SW 1271 (cell line): ENCODE data around the gene BLID.

Source experiments
- DNase-seq, 2 experiments: peaks; one replicate each; lab custom pipeline; 2025; lab: John Stamatoyannopoulos, UW

BLID gene, protein sequence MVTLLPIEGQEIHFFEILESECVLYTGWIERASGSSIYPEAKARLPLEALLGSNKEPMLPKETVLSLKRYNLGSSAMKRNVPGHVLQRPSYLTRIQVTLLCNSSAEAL

DNA sequence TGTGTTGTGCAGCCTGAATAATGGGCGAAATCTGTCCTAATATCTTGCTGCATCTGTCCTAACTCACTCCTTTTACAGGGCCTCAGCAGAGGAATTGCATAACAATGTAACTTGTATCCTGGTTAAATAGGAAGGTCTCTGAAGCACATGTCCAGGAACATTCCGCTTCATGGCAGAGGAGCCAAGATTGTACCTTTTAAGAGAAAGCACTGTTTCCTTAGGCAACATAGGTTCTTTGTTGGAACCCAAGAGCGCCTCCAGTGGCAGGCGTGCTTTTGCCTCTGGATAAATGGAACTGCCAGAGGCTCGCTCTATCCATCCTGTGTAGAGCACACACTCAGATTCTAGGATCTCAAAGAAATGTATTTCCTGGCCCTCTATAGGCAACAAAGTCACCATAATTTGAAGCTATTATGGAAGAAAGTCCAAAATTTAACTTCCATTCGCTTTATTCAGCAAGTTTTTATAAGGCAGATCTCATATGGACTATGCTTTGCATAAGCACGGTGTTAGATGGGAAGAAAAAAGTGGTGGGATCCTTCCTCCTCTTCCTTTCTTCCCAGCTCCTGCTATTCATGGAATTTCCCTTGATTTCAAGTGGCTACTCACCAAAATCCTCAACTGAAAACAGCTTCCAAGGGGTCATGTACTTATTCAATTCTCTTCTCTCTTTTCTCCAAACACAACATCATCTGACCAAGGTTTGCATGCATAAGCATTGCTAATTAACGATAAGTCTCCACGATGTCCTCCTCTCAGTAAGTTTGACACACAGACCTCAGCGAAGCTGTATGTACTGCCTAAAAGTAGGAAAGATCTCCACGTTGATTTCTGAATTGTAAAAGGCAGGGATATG lies at the start of gene BLID:
TSS of gene BLID (minus strand) at position 692 of the 856 bp plus-strand sequence. CDS start at position 399, 293 bp downstream.
- no peak for DNase-seq

GRCh38 chr11:122163053-122163819 lies 47.2 kb upstream of the BLID start:
- DNase-seq, result no peak

GRCh38 chr11:122162095-122162494 lies 46.1 kb upstream of the BLID start:
- DNase-seq, result no peak

DNA sequence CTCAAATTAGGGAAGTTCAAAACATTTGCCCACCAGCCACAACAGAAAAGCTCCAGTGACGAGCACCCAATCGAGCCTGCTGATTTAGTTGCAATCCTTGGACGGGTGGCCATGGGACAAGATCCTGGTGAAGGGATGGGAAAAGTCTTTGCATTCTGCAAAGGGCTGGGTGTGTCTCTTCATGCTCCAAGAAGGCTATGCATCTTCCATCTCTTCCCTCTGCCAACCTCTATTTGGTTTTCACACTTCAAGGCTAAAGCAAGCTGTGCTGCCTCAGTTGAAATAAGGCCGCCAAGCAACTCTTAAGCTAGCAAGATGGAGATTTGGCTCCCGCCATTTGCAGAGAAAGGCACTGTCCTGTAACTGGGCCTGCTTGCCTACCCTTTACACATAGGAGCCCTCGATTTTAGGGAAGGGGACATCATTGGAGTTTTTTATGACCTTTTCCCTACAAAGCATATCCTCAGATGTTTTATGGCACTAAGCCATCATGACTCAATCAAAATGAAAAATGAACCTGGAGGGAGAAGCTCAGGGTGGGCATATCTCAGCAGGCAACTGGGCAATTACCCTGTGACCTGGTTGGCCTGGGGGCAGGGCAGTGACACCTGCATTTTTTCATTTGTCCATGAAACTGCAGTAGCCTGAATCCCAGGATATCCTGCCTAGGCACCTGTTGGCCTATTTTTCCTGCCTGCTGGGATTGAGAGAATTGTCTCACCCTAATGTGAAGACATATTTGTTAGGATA lies 45.0 kb upstream of the BLID start:
- DNase-seq, result no peak

GRCh38 chr11:122159861-122160260 lies 43.8 kb upstream of the BLID start:
- no peak for DNase-seq

DNA sequence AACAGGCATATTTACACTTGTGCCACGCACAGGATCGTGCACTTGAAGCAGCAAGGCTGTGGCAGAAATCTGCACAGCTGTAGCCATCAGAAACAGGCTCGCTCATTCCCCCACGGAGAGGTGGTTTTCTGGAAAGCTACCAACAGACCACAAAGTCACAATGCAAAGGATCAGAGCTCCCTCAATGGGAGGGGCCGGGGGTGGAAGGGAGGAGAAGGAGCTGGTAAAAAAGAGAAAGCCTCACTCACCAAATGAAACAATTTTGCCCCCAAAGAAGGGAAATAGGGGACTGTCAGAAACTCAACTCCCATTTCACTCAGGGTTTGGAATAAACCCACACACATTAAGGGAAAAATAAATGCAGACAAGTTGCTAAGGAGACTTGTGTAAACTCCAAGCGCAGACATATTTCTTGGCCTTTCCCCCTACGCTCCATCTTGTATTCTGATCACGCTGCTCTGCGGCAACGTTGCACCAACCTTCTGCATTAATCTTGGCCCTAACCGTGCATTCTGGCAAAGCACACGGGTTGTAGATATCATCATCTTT lies 43.2 kb upstream of the BLID start:
- no peak for DNase-seq

GRCh38 chr11:122158171-122158570 lies 42.2 kb upstream of the BLID start:
- DNase-seq, result no peak

GRCh38 chr11:122157653-122158161 lies 41.7 kb upstream of the BLID start:
- no peak for DNase-seq

DNA sequence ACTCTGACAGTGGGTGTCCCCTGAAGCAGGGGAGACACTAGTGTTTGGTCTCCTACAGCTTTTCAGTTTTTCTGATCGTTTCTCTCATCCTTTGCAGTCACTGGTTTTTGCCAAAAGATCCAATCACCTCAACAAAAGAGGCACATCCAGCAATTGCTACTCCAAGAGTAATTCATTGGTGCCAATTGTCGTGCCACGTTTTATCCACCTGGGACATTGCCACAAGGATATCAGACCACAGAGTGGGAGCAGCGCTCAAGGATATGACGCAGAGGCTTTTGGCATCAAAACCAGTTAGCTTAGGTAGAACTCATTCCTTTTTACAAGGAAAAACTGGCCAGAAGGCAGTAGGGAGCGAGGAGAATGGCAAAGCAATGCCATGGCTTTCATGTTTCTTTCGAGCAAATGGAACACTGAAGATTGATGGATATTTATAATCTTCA lies 40.9 kb upstream of the BLID start:
- peak in 1 of 2 experiments; percentile 26 for DNase-seq

DNA sequence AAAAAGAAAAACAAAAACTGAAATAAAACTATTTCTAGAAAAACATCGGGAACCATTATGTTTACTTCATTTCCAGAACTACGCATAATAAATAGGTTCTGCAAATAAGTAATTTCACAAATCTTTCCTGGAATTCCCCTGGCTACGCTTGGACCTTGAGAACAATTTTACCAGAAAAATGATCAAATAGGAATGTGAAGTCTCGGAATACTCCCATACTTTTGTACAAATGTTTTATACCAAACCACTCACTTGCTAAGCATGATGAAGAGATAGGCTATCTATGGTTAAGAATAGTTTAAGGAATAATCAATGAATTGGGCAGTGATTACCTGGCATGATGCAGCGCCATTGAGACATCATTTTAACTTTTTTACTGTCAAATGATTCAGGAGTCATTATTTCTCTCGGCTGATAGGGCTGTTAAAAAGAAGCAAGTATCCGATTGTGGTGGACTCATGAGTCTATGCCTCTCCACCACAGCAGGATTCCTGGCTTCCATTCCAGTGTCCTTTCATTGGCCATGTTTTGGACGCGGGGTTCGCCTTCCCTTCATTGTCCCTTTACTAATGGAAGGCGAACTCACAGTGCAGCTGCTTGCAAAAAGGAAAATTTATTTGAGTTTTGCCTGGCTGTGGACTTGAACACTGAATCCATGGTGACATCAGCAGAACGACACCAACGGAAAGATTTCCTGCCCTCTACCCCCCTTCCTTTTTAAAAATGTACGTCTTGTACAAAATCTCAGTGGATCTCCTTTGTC lies 39.9 kb upstream of the BLID start:
- DNase-seq, result no peak

- DNase-seq, result no peak
Observed at GRCh38 chr11:122154994-122155393, 39.0 kb upstream of the BLID start.

DNA sequence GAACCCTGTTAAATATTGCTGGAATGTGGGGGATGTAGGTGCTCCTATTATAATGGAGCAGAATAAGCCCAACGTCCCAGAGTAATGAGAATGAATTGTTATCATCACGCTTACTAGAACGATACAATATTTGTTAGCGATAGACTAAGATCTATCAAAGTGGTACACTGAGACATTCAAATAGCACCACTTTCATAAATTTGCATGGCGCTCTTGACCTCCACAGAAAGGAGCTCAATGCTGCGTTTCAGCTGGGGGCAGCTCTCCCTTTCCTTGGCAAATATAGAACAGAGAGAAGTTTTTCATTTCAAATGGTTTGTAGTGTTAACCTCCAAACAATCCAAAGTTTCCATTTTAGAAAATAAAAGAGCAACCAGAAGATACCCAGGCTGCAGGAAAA lies 38.2 kb upstream of the BLID start:
- no peak for DNase-seq

GRCh38 chr11:122153746-122154145 lies 37.7 kb upstream of the BLID start:
- DNase-seq, result no peak

- DNase-seq, result no peak
Observed at GRCh38 chr11:122150216-122151124, 34.5 kb upstream of the BLID start.

- no peak for DNase-seq
Observed at GRCh38 chr11:122149202-122149601, 33.2 kb upstream of the BLID start.

GRCh38 chr11:122146475-122146874 lies 30.5 kb upstream of the BLID start:
- DNase-seq, result peak; percentile 46 to 69

DNA sequence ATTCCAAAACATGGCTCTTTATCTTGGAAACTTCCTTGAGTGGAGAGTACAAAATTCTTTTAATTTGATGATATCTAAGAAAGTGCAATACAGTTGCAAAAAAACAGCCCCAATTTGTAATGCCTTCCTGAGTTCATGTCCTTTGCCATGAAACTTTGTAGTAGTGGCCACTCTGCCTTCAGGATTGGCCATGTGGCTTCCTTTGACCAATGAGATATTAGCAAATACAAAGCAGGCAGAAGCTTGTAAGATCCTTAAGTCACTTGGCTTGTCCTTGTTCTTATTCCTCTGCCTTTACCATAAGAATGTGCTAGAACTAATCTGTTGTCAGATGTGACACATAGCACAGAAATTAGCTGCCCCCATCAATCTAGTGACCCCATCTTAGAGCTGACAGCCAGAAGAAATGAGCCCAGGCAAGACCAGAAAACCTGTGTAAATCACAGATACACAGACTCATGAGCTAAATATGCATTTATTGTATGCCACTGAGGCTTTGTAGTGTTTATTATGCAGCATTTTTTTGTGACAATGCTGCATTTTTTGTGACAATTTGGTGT lies 29.8 kb upstream of the BLID start:
- peak; percentile 23 to 50 for DNase-seq

DNA sequence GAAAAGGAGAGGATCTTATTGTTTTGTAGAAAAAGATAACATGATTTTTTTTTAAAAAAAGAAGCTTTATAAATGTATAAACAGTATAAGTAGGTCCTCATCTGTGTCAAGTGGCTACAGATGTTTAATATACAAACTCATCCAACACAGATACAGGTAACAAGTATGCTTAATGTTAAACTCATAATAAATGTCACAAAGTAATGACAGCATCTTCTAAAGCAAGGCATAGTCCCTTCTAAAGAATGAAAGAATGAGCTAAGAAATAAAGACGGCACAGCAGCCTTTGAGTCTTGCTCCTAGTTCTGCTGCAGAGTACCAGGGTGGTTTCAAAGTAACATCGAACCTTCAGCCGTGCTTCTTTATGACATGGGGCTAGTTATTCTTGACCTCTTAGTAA lies 28.7 kb upstream of the BLID start:
- DNase-seq, result no peak

DNA sequence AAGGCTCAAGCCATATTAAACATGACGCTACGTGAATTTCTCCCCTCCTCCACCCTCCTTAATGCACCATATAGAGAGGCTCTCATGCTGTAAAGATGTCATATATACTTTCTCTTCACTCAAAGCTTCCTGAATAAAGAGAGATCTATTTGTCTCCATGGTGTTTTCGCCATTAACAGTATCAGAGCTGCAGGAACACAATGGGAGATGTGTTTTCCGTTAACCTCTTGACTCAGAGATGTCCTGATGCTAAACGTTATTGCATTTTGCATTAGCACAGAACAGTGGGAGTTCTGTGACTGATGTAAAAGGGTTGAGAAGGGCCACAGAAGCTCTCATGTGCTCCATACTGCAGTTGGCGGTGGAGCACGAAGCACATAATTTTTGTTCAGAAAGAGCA lies 25.7 kb upstream of the BLID start:
- no peak for DNase-seq
